ENCODE measurements around the gene NODAL.

Gene NODAL

GRCh38 chr10:70424320-70424719 is 17.2 kb downstream of the NODAL start:
- TF ChIP-seq ZBTB7A (IDR thresholded peaks at IDR 0.05; ENCODE audit: low read depth) (no peak), RAD21 (IDR thresholded peaks at IDR 0.05; ENCODE audit: low read depth) (no peak), YY1 (IDR thresholded peaks at IDR 0.05; ENCODE audit: low read depth) (no peak), EP300 (IDR thresholded peaks at IDR 0.05; ENCODE audit: borderline replicate concordance) (no peak)
- TF ChIP-seq, protein P1, sequence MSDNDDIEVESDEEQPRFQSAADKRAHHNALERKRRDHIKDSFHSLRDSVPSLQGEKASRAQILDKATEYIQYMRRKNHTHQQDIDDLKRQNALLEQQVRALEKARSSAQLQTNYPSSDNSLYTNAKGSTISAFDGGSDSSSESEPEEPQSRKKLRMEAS (IDR thresholded peaks at IDR 0.05): no peak

DNA sequence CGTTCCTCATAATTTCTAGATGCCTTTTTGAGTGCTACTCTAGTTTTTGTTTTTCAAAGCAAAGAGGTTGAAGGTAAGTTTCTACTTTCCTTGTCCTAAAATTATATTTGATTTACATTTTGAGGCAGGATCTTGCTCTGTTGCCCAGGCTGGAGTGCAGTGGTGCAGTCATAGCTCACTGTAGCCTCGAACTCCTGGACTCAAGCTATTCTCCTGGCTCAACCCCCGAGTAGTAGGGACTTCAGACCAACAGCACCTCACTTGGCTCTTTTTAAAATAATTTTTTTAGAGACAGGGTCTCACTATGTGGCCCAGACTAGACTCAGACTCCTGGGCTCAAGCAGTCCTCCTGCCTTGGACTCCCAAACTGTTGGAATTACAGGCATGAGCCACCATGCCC is 22.8 kb downstream of the NODAL start:
- TF ChIP-seq RAD21 (IDR thresholded peaks at IDR 0.05; ENCODE audit: low read depth) (no peak), ZBTB7A (IDR thresholded peaks at IDR 0.05; ENCODE audit: low read depth) (no peak), USF1 (IDR thresholded peaks at IDR 0.05) (no peak), NFIC (IDR thresholded peaks at IDR 0.05) (no peak), REST (IDR thresholded peaks at IDR 0.05; ENCODE audit: low read depth) (no peak), FOXM1 (IDR thresholded peaks at IDR 0.05; ENCODE audit: borderline replicate concordance, low read depth) (no peak), TEAD4 (IDR thresholded peaks at IDR 0.05) (no peak), TCF12 (IDR thresholded peaks at IDR 0.05; ENCODE audit: low read depth) (no peak), CEBPB (IDR thresholded peaks at IDR 0.05) (no peak), CREB1 (IDR thresholded peaks at IDR 0.05; ENCODE audit: low read depth) (no peak)
- TF ChIP-seq, protein P1 (IDR thresholded peaks at IDR 0.05): no peak

DNA sequence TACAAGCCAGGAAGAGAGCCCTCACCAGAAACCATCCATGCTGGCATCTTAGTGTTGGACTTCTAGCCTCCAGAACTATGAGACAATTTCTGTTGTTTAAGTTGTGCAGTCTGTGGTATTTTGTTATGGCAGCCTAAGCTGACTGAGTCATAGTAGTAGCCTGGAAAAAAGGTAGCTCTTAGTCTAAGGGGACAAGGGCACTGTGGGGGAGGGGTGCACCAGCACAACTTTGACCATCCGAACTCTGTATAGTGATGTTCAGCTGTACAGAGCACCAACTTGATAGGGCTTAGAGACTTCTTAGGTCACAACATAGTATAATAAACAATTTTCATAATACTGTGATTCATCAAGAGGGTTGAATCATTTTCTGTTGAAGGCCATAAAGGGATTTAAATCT is 23.3 kb downstream of the NODAL start:
- TF ChIP-seq TCF12 (IDR thresholded peaks at IDR 0.05; ENCODE audit: low read depth): no peak
- no peak for TF ChIP-seq CEBPB (IDR thresholded peaks at IDR 0.05)
- TF ChIP-seq REST (IDR thresholded peaks at IDR 0.05; ENCODE audit: low read depth): no peak
- no peak for TF ChIP-seq NFIC (IDR thresholded peaks at IDR 0.05)
- TF ChIP-seq USF1 (IDR thresholded peaks at IDR 0.05): no peak
- TF ChIP-seq CREB1 (IDR thresholded peaks at IDR 0.05; ENCODE audit: low read depth): no peak
- no peak for TF ChIP-seq ZBTB7A (IDR thresholded peaks at IDR 0.05; ENCODE audit: low read depth)
- TF ChIP-seq RAD21 (IDR thresholded peaks at IDR 0.05; ENCODE audit: low read depth): no peak
- TF ChIP-seq FOXM1 (IDR thresholded peaks at IDR 0.05; ENCODE audit: borderline replicate concordance, low read depth): no peak
- TF ChIP-seq TAF1 (IDR thresholded peaks at IDR 0.05; ENCODE audit: low read depth): no peak
- TF ChIP-seq, protein P1 (IDR thresholded peaks at IDR 0.05): no peak
- no peak for TF ChIP-seq EGR1 (IDR thresholded peaks at IDR 0.05)

GRCh38 chr10:70417568-70417967 is 23.9 kb downstream of the NODAL start:
- no peak for TF ChIP-seq YY1 (IDR thresholded peaks at IDR 0.05; ENCODE audit: low read depth)
- TF ChIP-seq TCF12 (IDR thresholded peaks at IDR 0.05; ENCODE audit: low read depth): no peak

GRCh38 chr10:70412356-70412755 is 29.1 kb downstream of the NODAL start:
- no peak for TF ChIP-seq ZBTB7A (IDR thresholded peaks at IDR 0.05; ENCODE audit: low read depth)
- TF ChIP-seq USF1 (IDR thresholded peaks at IDR 0.05): no peak
- no peak for TF ChIP-seq FOXM1 (IDR thresholded peaks at IDR 0.05; ENCODE audit: borderline replicate concordance, low read depth)
- no peak for TF ChIP-seq CREB1 (IDR thresholded peaks at IDR 0.05; ENCODE audit: low read depth)
- TF ChIP-seq RAD21 (IDR thresholded peaks at IDR 0.05; ENCODE audit: low read depth): no peak
- TF ChIP-seq TEAD4 (IDR thresholded peaks at IDR 0.05): no peak
- no peak for TF ChIP-seq NFIC (IDR thresholded peaks at IDR 0.05)
- no peak for TF ChIP-seq TCF12 (IDR thresholded peaks at IDR 0.05; ENCODE audit: low read depth)
- no peak for TF ChIP-seq REST (IDR thresholded peaks at IDR 0.05; ENCODE audit: low read depth)
- TF ChIP-seq EGR1 (IDR thresholded peaks at IDR 0.05): no peak
- no peak for TF ChIP-seq YY1 (IDR thresholded peaks at IDR 0.05; ENCODE audit: low read depth)
- TF ChIP-seq EP300 (IDR thresholded peaks at IDR 0.05; ENCODE audit: borderline replicate concordance): no peak
- TF ChIP-seq TAF1 (IDR thresholded peaks at IDR 0.05; ENCODE audit: low read depth): no peak
- TF ChIP-seq CEBPB (IDR thresholded peaks at IDR 0.05): no peak
- TF ChIP-seq, protein P1 (IDR thresholded peaks at IDR 0.05): no peak

All from Ishikawa (cell line).